Uterus (tissue), 4 donors: ENCODE data around the gene CHMP3. TPM values are rescaled to one million over a fixed set of nuclear protein-coding genes. Genes with fewer than 3 reads are reported as not detected.
"Not testable (repeated sequence)": the region's sequence is repeated elsewhere in the genome, so short reads cannot be mapped to it uniquely, and the experiment has no call there.

Source experiments
- DNase-seq, 2 donors: peaks; one replicate each; pipeline ENCODE4 v3.0.0-alpha.2; 2019 to 2020
- H3K27ac ChIP-seq, 2 donors: fragments of 200-600 bp; sonication (generic); 1 replicate in 1 of 2; 2 replicates in 1 of 2; pipeline ENCODE4 v1.5.1; 2016 to 2018
- H3K27me3 ChIP-seq, 2 donors: fragments of 200-600 bp; sonication (generic); one replicate each; pipeline ENCODE4 v1.5.1; 2018 to 2019; ENCODE audit warnings: control low read depth in 1 of 2
- H3K36me3 ChIP-seq, 2 donors: fragments of 200-600 bp; sonication (generic); one replicate each; pipeline ENCODE4 v1.5.1; 2019; ENCODE audit warnings: control low read depth in 1 of 2
- H3K4me1 ChIP-seq, 2 donors: fragments of 200-600 bp; sonication (generic); one replicate each; pipeline ENCODE4 v1.5.1; 2018 to 2019; ENCODE audit warnings: control low read depth in 1 of 2
- H3K4me3 ChIP-seq, 2 donors: fragments of 200-600 bp; sonication (generic); 1 replicate in 1 of 2; 2 replicates in 1 of 2; pipeline ENCODE4 v1.5.1; 2018 to 2019; ENCODE audit warnings: mild to moderate bottlenecking in 1 of 2
- H3K9me3 ChIP-seq, 2 donors: fragments of 200-600 bp; sonication (generic); one replicate each; pipeline ENCODE4 v1.5.1; 2019; ENCODE audit warnings: control low read depth in 1 of 2
- CTCF ChIP-seq, 4 experiments: fragments of 200-600 bp in 2 of 4; fragments of 450-650 bp in 2 of 4; sonication (generic) in 2 of 4; IDR thresholded peaks; one replicate each; pipeline ENCODE4 v1.5.1; 2016 to 2019; ENCODE audit warnings: antibody characterized with exemption in 4 of 4, mild to moderate bottlenecking in 2 of 4, moderate library complexity in 1 of 4
- POLR2A ChIP-seq, 2 donors: fragments of 450-650 bp; IDR thresholded peaks; one replicate each; pipeline ENCODE4 v1.6.1; 2016; ENCODE audit warnings: antibody characterized with exemption in 2 of 2, mild to moderate bottlenecking in 1 of 2, moderate library complexity in 1 of 2
- intact Hi-C: fragments of 100-400 bp; cut with DNase I; formaldehyde crosslinking; loops from one replicate; pipeline ENCODE4 v1.15.1; 2023; ENCODE audit warnings: low total_unique reads
- total RNA-seq, 4 donors: library from RNA; depleted of rRNA in 3 of 4; stranded (reverse); fragments of >200 nt in 3 of 4; gene quantifications; one replicate each; pipeline versions ENCODE4 v1.1.0 to v1.2.4, GENCODE V29; 2014 to 2023
- donor health status: DM: yes; HTN: yes; CAD: no.

The CHMP3 gene
- total RNA-seq, 4 donors from 2014 or later = 62.4 to 143 (median 94.4) TPM

GRCh38 chr2:86510436-86510933 lies 52.8 kb downstream of the CHMP3 start:
- H3K4me3 ChIP-seq = no peak overlapping the region
- no peaks in the 10 kb centered on the region for H3K9me3 ChIP-seq
- intact Hi-C loops = no loop called here
- no peak overlapping the region for H3K27ac ChIP-seq
- H3K4me1 ChIP-seq = no peaks in the 10 kb centered on the region
- no peak for DNase-seq
- H3K27me3 ChIP-seq = no peaks in the 10 kb centered on the region
- no peaks in the 10 kb centered on the region for H3K36me3 ChIP-seq
- TF ChIP-seq POLR2A (IDR thresholded peaks at IDR 0.05) (no peak), CTCF (IDR thresholded peaks at IDR 0.05) (no peak)

GRCh38 chr2:86507600-86507999 lies 55.6 kb downstream of the CHMP3 start:
- DNase-seq = no peak
- Histone ChIP-seq H3K4me3 (no peak overlapping the region), H3K36me3 (no peaks in the 10 kb centered on the region), H3K27me3 (no peaks in the 10 kb centered on the region), H3K9me3 (no peaks in the 10 kb centered on the region), H3K4me1 (no peaks in the 10 kb centered on the region), H3K27ac (no peak overlapping the region)
- intact Hi-C loops = no loop called here
- no peak for TF ChIP-seq CTCF (IDR thresholded peaks at IDR 0.05)

DNA sequence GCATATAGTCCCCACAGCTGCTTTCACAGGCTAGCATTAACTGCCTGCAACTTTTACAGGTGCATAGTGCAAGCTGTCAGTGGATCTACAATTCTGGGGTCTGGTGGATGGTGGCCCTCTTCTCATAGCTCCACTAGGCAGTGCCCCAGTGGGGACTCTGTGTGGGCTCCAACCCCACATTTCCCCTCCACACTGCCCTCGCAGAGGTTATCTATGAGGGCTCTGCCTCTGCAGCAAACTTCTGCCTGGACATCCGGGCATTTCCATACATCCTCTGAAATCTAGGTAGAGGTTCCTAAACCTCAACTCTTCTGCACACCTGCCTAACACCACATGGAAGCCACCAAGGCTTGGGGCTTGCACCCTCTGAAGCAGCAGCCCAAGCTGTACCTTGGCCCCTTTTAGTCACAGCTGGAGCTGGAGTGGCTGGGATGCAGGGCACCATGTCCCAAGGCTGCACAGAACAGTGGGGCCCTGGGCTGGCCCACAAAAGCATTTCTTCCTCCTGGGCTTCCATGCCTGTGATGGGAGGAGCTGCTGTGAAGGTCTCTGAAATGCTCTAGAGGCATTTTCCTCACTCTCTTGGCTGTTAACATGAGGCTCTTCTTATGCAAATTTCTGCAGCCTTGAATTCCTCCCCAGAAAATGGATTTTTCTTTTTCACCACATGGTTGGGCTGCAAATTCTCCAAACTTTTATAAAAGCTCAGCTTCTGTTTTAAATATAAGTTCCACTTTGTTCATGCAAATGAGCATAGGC lies 62.7 kb downstream of the CHMP3 start:
- no peak for TF ChIP-seq POLR2A (IDR thresholded peaks at IDR 0.05)
- no peak for TF ChIP-seq CTCF (IDR thresholded peaks at IDR 0.05)
- Histone ChIP-seq H3K36me3 (no peaks in the 10 kb centered on the region), H3K4me3 (no peak overlapping the region), H3K9me3 (no peaks in the 10 kb centered on the region), H3K27ac (no peak overlapping the region), H3K27me3 (no peaks in the 10 kb centered on the region), H3K4me1 (no peaks in the 10 kb centered on the region)
- intact Hi-C loops = no loop called here
- DNase-seq = no peak

DNA sequence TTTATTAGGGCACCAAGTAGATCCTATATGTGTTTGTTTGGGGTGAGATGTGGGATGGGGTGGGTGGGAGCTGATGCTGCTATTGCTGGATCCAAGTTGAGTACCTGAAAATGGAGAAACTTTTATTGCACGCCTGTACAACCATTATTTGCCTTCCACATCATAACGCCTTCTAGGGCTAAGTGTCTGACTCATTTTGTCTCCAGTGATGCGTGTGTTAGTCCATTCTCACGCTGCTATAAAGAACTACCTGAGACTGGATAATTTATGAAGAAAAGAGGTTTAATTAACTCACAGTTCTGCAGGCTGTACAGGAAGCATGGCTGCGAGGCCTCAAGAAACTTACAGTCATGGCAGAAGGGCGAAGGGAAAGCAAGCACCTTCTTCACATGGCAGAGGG lies 63.9 kb downstream of the CHMP3 start:
- intact Hi-C loops = no loop called here
- no peak for TF ChIP-seq POLR2A (IDR thresholded peaks at IDR 0.05)
- TF ChIP-seq CTCF (IDR thresholded peaks at IDR 0.05) = no peak
- Histone ChIP-seq H3K27me3 (no peaks in the 10 kb centered on the region), H3K9me3 (no peaks in the 10 kb centered on the region), H3K4me3 (no peak overlapping the region), H3K36me3 (no peaks in the 10 kb centered on the region), H3K27ac (no peak overlapping the region), H3K4me1 (no peaks in the 10 kb centered on the region)
- DNase-seq = no peak

GRCh38 chr2:86498468-86499260 lies 64.6 kb downstream of the CHMP3 start:
- intact Hi-C loops = no loop called here

GRCh38 chr2:86496391-86496790 lies 66.9 kb downstream of the CHMP3 start:
- H3K27me3 ChIP-seq, intact Hi-C loops, H3K36me3 ChIP-seq: not testable (repeated sequence)

More at GRCh38 chr2:86498468-86499260, 64.6 kb downstream of the CHMP3 start:
- H3K4me3 ChIP-seq = no peak overlapping the region
- no peak for TF ChIP-seq CTCF (IDR thresholded peaks at IDR 0.05)
- no peak for TF ChIP-seq POLR2A (IDR thresholded peaks at IDR 0.05)
- no peaks in the 10 kb centered on the region for H3K9me3 ChIP-seq
- no peaks in the 10 kb centered on the region for H3K36me3 ChIP-seq
- DNase-seq = no peak
- H3K27ac ChIP-seq = no peak overlapping the region
- no peaks in the 10 kb centered on the region for H3K27me3 ChIP-seq
- no peaks in the 10 kb centered on the region for H3K4me1 ChIP-seq

More at GRCh38 chr2:86496391-86496790, 66.9 kb downstream of the CHMP3 start:
- not testable (repeated sequence) for H3K9me3 ChIP-seq, H3K4me3 ChIP-seq, H3K27ac ChIP-seq, H3K4me1 ChIP-seq, DNase-seq
